CD4-positive, alpha-beta T cell treated with Interleukin-4 for 1 hour (primary cell): ENCODE data around the gene C1D.
"Not testable (repeated sequence)": the region's sequence is repeated elsewhere in the genome, so short reads cannot be mapped to it uniquely, and the experiment has no call there.

Experiments
- DNase-seq, 2 donors: peaks; one replicate each; pipeline ENCODE4 v3.0.0-alpha.2; 2020 to 2022

Gene C1D

GRCh38 chr2:68062680-68063387 lies at the start of gene C1D:
Gene C1D, minus strand, starts transcription at chr2:68063004. Its CDS starts 15,694 bp downstream, at chr2:68047310.
- peak; percentile 90 to 92 for DNase-seq

GRCh38 chr2:68110102-68110501 lies 47.3 kb upstream of the C1D start:
- DNase-seq: no peak

- peak in 1 of 2 donors; percentile 14 for DNase-seq
Observed at GRCh38 chr2:68108120-68108519, 45.3 kb upstream of the C1D start.

GRCh38 chr2:68107475-68107874 lies 44.7 kb upstream of the C1D start:
- DNase-seq: no peak

GRCh38 chr2:68104111-68104835 lies 41.5 kb upstream of the C1D start:
- DNase-seq: no peak

GRCh38 chr2:68103709-68104055 lies 40.9 kb upstream of the C1D start:
- DNase-seq: no peak

GRCh38 chr2:68103030-68103708 lies 40.4 kb upstream of the C1D start:
- no peak for DNase-seq

GRCh38 chr2:68100189-68100588 lies 37.4 kb upstream of the C1D start:
- DNase-seq: no peak

- no peak for DNase-seq
Observed at GRCh38 chr2:68099260-68099659, 36.5 kb upstream of the C1D start.

GRCh38 chr2:68098291-68098797 lies 35.5 kb upstream of the C1D start:
- no peak for DNase-seq

- DNase-seq: no peak
Observed at GRCh38 chr2:68094111-68094510, 31.3 kb upstream of the C1D start.

- no peak for DNase-seq
Observed at GRCh38 chr2:68093634-68094033, 30.8 kb upstream of the C1D start.

GRCh38 chr2:68091439-68092034 lies 28.7 kb upstream of the C1D start:
- no peak for DNase-seq

- peak in 1 of 2 donors; percentile 47 for DNase-seq
Observed at GRCh38 chr2:68089961-68090360, 27.2 kb upstream of the C1D start.

GRCh38 chr2:68088940-68089339 lies 26.1 kb upstream of the C1D start:
- no peak for DNase-seq

- no peak for DNase-seq
Observed at GRCh38 chr2:68086166-68086565, 23.4 kb upstream of the C1D start.

GRCh38 chr2:68083346-68083745 lies 20.5 kb upstream of the C1D start:
- DNase-seq: no peak

GRCh38 chr2:68074050-68074449 lies 11.2 kb upstream of the C1D start:
- no peak for DNase-seq

- not testable (repeated sequence) for DNase-seq
Observed at GRCh38 chr2:68063797-68064646, 1.2 kb upstream of the C1D start.

GRCh38 chr2:68060652-68061051 lies 2.2 kb downstream of the C1D start:
- no peak for DNase-seq

- DNase-seq: no peak
Observed at GRCh38 chr2:68059784-68060525, 2.8 kb downstream of the C1D start.
